NT2/D1 (cell line): Measurements from ENCODE around the gene NDST3.

ENCODE experiments used
- SUZ12 ChIP-seq: IDR thresholded peaks from 2 replicates; pipeline ENCODE4 v1.6.1; 2011; ENCODE audit not compliant: insufficient read length, insufficient read depth; ENCODE audit errors: extremely low read depth
- YY1 ChIP-seq: IDR thresholded peaks from 2 replicates; pipeline ENCODE4 v1.6.1; 2011; ENCODE audit not compliant: insufficient read length, insufficient read depth
- ZNF274 ChIP-seq: IDR thresholded peaks from 2 replicates; pipeline ENCODE4 v1.6.1; 2011; ENCODE audit warnings: mild to moderate bottlenecking, low read depth, low read length

DNA sequence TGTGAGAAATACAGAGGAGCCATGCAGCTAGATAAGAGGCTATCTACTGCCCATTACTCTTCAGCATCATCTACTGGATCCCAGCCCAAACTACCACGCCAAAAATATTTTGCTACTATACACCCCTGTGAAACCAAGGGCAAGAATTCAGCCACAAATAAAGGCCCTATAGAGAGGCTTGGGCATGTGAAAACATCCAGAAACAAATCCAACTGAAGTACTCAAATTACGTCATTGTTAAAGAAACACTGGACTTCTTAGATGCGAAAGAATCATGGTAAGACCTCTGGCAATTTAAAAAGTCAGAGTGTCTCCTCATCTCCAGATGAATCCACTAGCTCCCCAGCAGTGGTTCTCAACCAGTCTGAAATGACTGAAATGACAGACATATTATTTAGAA lies 12.8 kb downstream of the NDST3 start:
- no peak for TF ChIP-seq YY1
- no peak for TF ChIP-seq ZNF274
- no peak for TF ChIP-seq SUZ12
